ENCODE results near the gene KCNG2.

DNA sequence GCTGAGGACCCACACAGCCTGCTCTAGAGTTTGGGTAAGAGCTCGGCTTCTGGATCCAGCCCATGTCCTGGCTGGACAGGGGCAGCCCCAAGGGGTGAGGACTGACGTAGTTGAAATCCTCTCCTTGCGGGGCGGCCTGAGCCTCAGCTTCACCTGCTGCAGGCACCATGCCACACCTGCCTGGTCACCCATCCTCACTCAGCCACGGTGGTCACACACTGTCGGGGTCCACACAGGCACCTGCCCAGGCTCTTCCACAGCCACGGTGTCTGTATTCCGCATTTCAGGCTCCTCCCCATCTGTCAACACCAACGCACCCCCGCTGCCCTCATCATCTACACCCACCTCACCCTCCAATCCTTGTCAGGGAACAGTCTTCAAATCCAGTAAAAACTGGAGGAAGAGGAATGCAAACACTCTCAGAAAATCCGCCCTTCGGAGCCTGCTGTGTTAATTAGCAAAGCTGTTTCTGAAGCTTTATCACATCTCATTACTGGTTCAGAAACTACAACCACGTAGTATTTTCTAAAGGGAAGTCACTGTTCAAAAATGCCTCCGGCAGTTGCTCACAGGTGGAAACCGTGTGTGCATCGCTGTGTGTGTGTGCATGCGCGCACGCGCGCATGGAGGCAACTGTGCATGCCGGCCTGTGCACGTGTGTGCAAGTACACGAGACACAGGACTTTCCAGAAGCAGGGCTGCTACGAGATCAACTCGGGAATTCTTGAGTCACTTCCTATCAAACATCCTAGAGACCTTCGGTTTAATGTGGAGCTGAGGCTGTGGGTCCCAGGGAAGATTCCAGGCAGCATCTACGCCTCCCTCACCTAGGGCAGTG, 115.5 kb downstream of the KCNG2 start:
- no peak for TF ChIP-seq POLR2AphosphoS5 (IDR thresholded peaks at IDR 0.05; ENCODE audit: low read depth, low read length)
- TF ChIP-seq, protein P1, sequence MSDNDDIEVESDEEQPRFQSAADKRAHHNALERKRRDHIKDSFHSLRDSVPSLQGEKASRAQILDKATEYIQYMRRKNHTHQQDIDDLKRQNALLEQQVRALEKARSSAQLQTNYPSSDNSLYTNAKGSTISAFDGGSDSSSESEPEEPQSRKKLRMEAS (IDR thresholded peaks at IDR 0.05), result no peak
- TF ChIP-seq, protein P2, sequence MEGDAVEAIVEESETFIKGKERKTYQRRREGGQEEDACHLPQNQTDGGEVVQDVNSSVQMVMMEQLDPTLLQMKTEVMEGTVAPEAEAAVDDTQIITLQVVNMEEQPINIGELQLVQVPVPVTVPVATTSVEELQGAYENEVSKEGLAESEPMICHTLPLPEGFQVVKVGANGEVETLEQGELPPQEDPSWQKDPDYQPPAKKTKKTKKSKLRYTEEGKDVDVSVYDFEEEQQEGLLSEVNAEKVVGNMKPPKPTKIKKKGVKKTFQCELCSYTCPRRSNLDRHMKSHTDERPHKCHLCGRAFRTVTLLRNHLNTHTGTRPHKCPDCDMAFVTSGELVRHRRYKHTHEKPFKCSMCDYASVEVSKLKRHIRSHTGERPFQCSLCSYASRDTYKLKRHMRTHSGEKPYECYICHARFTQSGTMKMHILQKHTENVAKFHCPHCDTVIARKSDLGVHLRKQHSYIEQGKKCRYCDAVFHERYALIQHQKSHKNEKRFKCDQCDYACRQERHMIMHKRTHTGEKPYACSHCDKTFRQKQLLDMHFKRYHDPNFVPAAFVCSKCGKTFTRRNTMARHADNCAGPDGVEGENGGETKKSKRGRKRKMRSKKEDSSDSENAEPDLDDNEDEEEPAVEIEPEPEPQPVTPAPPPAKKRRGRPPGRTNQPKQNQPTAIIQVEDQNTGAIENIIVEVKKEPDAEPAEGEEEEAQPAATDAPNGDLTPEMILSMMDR (IDR thresholded peaks at IDR 0.05 in 2 of 3, conservative IDR thresholded peaks at IDR 0.05 in 1 of 3; ENCODE audit: borderline replicate concordance in 1 of 3, insufficient read depth in 1 of 3, low read depth in 2 of 3, low read length in 2 of 3), result no peak
- TF ChIP-seq, protein P3, sequence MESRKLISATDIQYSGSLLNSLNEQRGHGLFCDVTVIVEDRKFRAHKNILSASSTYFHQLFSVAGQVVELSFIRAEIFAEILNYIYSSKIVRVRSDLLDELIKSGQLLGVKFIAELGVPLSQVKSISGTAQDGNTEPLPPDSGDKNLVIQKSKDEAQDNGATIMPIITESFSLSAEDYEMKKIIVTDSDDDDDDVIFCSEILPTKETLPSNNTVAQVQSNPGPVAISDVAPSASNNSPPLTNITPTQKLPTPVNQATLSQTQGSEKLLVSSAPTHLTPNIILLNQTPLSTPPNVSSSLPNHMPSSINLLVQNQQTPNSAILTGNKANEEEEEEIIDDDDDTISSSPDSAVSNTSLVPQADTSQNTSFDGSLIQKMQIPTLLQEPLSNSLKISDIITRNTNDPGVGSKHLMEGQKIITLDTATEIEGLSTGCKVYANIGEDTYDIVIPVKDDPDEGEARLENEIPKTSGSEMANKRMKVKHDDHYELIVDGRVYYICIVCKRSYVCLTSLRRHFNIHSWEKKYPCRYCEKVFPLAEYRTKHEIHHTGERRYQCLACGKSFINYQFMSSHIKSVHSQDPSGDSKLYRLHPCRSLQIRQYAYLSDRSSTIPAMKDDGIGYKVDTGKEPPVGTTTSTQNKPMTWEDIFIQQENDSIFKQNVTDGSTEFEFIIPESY (IDR thresholded peaks at IDR 0.05; ENCODE audit: extremely low read depth, insufficient replicate concordance, low read length), result no peak
- TF ChIP-seq, protein P4, sequence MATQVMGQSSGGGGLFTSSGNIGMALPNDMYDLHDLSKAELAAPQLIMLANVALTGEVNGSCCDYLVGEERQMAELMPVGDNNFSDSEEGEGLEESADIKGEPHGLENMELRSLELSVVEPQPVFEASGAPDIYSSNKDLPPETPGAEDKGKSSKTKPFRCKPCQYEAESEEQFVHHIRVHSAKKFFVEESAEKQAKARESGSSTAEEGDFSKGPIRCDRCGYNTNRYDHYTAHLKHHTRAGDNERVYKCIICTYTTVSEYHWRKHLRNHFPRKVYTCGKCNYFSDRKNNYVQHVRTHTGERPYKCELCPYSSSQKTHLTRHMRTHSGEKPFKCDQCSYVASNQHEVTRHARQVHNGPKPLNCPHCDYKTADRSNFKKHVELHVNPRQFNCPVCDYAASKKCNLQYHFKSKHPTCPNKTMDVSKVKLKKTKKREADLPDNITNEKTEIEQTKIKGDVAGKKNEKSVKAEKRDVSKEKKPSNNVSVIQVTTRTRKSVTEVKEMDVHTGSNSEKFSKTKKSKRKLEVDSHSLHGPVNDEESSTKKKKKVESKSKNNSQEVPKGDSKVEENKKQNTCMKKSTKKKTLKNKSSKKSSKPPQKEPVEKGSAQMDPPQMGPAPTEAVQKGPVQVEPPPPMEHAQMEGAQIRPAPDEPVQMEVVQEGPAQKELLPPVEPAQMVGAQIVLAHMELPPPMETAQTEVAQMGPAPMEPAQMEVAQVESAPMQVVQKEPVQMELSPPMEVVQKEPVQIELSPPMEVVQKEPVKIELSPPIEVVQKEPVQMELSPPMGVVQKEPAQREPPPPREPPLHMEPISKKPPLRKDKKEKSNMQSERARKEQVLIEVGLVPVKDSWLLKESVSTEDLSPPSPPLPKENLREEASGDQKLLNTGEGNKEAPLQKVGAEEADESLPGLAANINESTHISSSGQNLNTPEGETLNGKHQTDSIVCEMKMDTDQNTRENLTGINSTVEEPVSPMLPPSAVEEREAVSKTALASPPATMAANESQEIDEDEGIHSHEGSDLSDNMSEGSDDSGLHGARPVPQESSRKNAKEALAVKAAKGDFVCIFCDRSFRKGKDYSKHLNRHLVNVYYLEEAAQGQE (IDR thresholded peaks at IDR 0.05; ENCODE audit: low read depth), result no peak
- TF ChIP-seq EZH2 (IDR thresholded peaks at IDR 0.05), result no peak
- no peak for TF ChIP-seq CEBPB (IDR thresholded peaks at IDR 0.05; ENCODE audit: low read depth)
- no peak for TF ChIP-seq POLR2A (IDR thresholded peaks at IDR 0.05; ENCODE audit: borderline replicate concordance, extremely low read depth, insufficient read depth, insufficient read length)
- no peak for TF ChIP-seq ZNF274 (IDR thresholded peaks at IDR 0.05; ENCODE audit: low read depth, low read length)
- TF ChIP-seq YY1 (IDR thresholded peaks at IDR 0.05; ENCODE audit: extremely low read depth, insufficient replicate concordance, low read depth, low read length), result no peak

Measured in HCT116 (cell line).